Measurements from ENCODE around the gene TMEM256.

The TMEM256 gene

DNA sequence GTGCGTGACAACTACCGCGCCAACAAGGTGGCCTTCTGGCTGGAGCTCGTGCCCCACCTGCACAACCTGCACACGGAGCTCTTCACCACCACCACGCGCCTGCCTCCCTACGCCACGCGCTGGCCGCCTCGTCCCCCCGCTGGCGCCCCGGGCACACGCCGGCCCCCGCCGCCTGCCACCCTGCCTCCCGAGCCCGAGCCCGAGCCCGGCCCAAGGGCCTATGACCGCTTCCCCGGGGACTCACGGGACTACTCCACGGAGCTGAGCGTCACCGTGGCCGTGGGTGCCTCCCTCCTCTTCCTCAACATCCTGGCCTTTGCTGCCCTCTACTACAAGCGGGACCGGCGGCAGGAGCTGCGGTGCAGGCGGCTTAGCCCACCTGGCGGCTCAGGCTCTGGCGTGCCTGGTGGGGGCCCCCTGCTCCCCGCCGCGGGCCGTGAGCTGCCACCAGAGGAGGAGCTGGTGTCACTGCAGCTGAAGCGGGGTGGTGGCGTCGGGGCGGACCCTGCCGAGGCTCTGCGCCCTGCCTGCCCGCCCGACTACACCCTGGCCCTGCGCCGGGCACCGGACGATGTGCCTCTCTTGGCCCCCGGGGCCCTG lies 13.3 kb upstream of the TMEM256 start:
- ATAC-seq: no peak
- no peak for TF ChIP-seq RARB (CRISPR knock-in tag; IDR thresholded peaks at IDR 0.05)
- no peak for TF ChIP-seq ZNF565 (CRISPR knock-in tag; conservative IDR thresholded peaks at IDR 0.05; ENCODE audit: low read depth)
- TF ChIP-seq, protein P1, sequence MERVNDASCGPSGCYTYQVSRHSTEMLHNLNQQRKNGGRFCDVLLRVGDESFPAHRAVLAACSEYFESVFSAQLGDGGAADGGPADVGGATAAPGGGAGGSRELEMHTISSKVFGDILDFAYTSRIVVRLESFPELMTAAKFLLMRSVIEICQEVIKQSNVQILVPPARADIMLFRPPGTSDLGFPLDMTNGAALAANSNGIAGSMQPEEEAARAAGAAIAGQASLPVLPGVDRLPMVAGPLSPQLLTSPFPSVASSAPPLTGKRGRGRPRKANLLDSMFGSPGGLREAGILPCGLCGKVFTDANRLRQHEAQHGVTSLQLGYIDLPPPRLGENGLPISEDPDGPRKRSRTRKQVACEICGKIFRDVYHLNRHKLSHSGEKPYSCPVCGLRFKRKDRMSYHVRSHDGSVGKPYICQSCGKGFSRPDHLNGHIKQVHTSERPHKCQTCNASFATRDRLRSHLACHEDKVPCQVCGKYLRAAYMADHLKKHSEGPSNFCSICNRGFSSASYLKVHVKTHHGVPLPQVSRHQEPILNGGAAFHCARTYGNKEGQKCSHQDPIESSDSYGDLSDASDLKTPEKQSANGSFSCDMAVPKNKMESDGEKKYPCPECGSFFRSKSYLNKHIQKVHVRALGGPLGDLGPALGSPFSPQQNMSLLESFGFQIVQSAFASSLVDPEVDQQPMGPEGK (CRISPR knock-in tag; IDR thresholded peaks at IDR 0.05; ENCODE audit: borderline replicate concordance): no peak
- TF ChIP-seq, protein P2, sequence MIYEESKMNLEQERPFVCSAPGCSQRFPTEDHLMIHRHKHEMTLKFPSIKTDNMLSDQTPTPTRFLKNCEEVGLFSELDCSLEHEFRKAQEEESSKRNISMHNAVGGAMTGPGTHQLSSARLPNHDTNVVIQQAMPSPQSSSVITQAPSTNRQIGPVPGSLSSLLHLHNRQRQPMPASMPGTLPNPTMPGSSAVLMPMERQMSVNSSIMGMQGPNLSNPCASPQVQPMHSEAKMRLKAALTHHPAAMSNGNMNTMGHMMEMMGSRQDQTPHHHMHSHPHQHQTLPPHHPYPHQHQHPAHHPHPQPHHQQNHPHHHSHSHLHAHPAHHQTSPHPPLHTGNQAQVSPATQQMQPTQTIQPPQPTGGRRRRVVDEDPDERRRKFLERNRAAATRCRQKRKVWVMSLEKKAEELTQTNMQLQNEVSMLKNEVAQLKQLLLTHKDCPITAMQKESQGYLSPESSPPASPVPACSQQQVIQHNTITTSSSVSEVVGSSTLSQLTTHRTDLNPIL (CRISPR knock-in tag; IDR thresholded peaks at IDR 0.05; ENCODE audit: low read depth): no peak
- TF ChIP-seq, protein P3, sequence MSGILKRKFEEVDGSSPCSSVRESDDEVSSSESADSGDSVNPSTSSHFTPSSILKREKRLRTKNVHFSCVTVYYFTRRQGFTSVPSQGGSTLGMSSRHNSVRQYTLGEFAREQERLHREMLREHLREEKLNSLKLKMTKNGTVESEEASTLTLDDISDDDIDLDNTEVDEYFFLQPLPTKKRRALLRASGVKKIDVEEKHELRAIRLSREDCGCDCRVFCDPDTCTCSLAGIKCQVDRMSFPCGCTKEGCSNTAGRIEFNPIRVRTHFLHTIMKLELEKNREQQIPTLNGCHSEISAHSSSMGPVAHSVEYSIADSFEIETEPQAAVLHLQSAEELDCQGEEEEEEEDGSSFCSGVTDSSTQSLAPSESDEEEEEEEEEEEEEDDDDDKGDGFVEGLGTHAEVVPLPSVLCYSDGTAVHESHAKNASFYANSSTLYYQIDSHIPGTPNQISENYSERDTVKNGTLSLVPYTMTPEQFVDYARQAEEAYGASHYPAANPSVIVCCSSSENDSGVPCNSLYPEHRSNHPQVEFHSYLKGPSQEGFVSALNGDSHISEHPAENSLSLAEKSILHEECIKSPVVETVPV (CRISPR knock-in tag; IDR thresholded peaks at IDR 0.05): no peak
- TF ChIP-seq ESRRG (CRISPR knock-in tag; IDR thresholded peaks at IDR 0.05): no peak
- no peak for TF ChIP-seq ZC3H10 (CRISPR knock-in tag; IDR thresholded peaks at IDR 0.05)
- no peak for TF ChIP-seq TOX (CRISPR knock-in tag; IDR thresholded peaks at IDR 0.05; ENCODE audit: borderline replicate concordance)
- TF ChIP-seq SNAI2 (CRISPR knock-in tag; IDR thresholded peaks at IDR 0.05): no peak
- TF ChIP-seq ZFP30 (CRISPR knock-in tag; IDR thresholded peaks at IDR 0.05): no peak
- no peak for TF ChIP-seq BACH2 (CRISPR knock-in tag; IDR thresholded peaks at IDR 0.05; ENCODE audit: borderline replicate concordance)
- no peak for TF ChIP-seq ZFP3 (CRISPR knock-in tag; IDR thresholded peaks at IDR 0.05)
- TF ChIP-seq ZNF70 (CRISPR knock-in tag; IDR thresholded peaks at IDR 0.05): no peak
- TF ChIP-seq CSDC2 (CRISPR knock-in tag; IDR thresholded peaks at IDR 0.05): no peak
- TF ChIP-seq GLIS3 (CRISPR knock-in tag; IDR thresholded peaks at IDR 0.05): no peak

DNA sequence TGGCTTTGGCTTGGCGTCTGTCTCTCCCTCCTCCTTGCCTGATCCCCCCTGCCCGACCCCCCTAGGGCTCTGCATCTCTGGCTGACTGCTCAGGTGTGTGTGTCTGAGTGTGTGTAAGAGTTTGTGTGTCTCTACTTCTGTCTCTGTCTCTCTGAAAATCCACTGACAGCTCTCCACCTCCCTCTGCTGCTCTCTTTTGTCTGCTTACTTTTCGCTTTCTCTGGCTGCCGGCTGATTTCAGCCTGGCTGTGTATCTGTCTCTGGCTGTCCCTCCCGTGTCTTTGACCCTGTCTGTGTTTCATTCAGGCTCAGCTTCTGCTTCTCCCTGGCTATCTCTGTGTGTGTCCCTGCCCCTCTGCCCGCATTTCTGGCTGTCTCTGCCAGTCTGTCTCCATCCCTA lies 12.4 kb upstream of the TMEM256 start:
- TF ChIP-seq TCF4 (CRISPR knock-in tag; IDR thresholded peaks at IDR 0.05; ENCODE audit: borderline replicate concordance) (no peak), ZNF8 (CRISPR knock-in tag; IDR thresholded peaks at IDR 0.05) (no peak), CSDC2 (CRISPR knock-in tag; IDR thresholded peaks at IDR 0.05) (no peak), OSR1 (CRISPR knock-in tag; IDR thresholded peaks at IDR 0.05) (no peak), RARB (CRISPR knock-in tag; IDR thresholded peaks at IDR 0.05) (no peak), SNAI2 (CRISPR knock-in tag; IDR thresholded peaks at IDR 0.05) (no peak), ZFP3 (CRISPR knock-in tag; IDR thresholded peaks at IDR 0.05) (no peak), TOX (CRISPR knock-in tag; IDR thresholded peaks at IDR 0.05; ENCODE audit: borderline replicate concordance) (no peak)
- TF ChIP-seq, protein P1 (CRISPR knock-in tag; IDR thresholded peaks at IDR 0.05; ENCODE audit: borderline replicate concordance): no peak
- ATAC-seq: no peak

DNA sequence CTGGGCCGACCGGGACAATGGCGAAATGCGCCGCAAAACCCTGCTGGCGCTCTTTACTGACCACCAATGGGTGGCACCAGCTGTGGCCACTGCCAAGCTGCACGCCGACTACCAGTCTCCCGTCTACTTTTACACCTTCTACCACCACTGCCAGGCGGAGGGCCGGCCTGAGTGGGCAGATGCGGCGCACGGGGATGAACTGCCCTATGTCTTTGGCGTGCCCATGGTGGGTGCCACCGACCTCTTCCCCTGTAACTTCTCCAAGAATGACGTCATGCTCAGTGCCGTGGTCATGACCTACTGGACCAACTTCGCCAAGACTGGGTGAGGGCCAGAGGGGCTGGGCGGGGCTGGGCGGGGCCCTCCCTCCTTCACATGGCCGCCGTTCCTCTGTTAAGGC lies 11.9 kb upstream of the TMEM256 start:
- TF ChIP-seq RARB (CRISPR knock-in tag; IDR thresholded peaks at IDR 0.05) (no peak), TOX (CRISPR knock-in tag; IDR thresholded peaks at IDR 0.05; ENCODE audit: borderline replicate concordance) (no peak), ZNF70 (CRISPR knock-in tag; IDR thresholded peaks at IDR 0.05) (no peak), BACH2 (CRISPR knock-in tag; IDR thresholded peaks at IDR 0.05; ENCODE audit: borderline replicate concordance) (no peak)
- TF ChIP-seq, protein P1 (CRISPR knock-in tag; IDR thresholded peaks at IDR 0.05; ENCODE audit: borderline replicate concordance): no peak
- no peak for ATAC-seq

DNA sequence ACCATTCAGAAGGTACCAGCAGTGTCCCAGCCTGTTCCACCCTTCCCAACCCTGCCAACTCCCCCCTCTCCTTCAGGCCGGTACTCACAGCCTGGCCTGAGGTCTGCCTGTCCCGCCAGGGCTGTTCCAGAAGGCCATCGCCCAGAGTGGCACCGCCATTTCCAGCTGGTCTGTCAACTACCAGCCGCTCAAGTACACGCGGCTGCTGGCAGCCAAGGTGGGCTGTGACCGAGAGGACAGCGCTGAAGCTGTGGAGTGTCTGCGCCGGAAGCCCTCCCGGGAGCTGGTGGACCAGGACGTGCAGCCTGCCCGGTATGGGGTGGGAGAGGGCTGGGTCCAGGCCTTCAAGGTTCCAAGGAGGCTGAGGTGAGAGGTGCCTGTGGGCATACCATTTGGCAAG lies 10.9 kb upstream of the TMEM256 start:
- TF ChIP-seq ZNF8 (CRISPR knock-in tag; IDR thresholded peaks at IDR 0.05): no peak

More for the DNA sequence above, 10.9 kb upstream of the TMEM256 start:
- no peak for ATAC-seq
